Neural cell (in vitro differentiated cells): ENCODE measurements around the gene HTR7. TPM values are rescaled to one million over a fixed set of nuclear protein-coding genes. Genes with fewer than 3 reads are reported as not detected.
"Not testable (repeated sequence)": the region's sequence is repeated elsewhere in the genome, so short reads cannot be mapped to it uniquely, and the experiment has no call there.

Source experiments
- H2AFZ ChIP-seq: fragments of 200-600, 300-800 bp; sonication (generic), shearing (Covaris generic); 2 replicates; pipeline ENCODE4 v1.6.0; 2014; ENCODE audit warnings: low read depth, mild to moderate bottlenecking, antibody characterized with exemption, low read length, moderate library complexity
- H3F3A ChIP-seq: fragments of 200-600 bp; shearing (Covaris generic); 2 replicates; pipeline ENCODE4 v1.6.1; 2016; ENCODE audit warnings: mild to moderate bottlenecking, moderate library complexity, mixed read lengths, antibody characterized with exemption, low read length; ENCODE audit not compliant: insufficient read depth, poor library complexity, severe bottlenecking
- H3K27ac ChIP-seq: fragments of 200-600, 300-800 bp; sonication (generic), shearing (Covaris generic); 2 replicates; pipeline ENCODE4 v1.5.1; 2014; ENCODE audit warnings: mild to moderate bottlenecking, low read length, moderate library complexity
- H3K27me3 ChIP-seq: fragments of 300-800, 200-600 bp; sonication (generic), shearing (Covaris generic); 2 replicates; pipeline ENCODE4 v1.6.0; 2014; ENCODE audit warnings: mild to moderate bottlenecking, low read depth, low read length, moderate library complexity; ENCODE audit not compliant: insufficient read depth
- H3K36me3 ChIP-seq: fragments of 300-800, 200-600 bp; sonication (generic), shearing (Covaris generic); 2 replicates; pipeline ENCODE4 v1.5.1; 2014; ENCODE audit warnings: mild to moderate bottlenecking, antibody characterized with exemption, low read length, moderate library complexity; ENCODE audit not compliant: insufficient read depth
- H3K4me2 ChIP-seq: fragments of 300-800, 200-600 bp; sonication (generic), shearing (Covaris generic); 2 replicates; pipeline ENCODE4 v1.6.0; 2014; ENCODE audit warnings: mild to moderate bottlenecking, low read length
- H3K4me3 ChIP-seq: fragments of 300-800, 200-600 bp; sonication (generic), shearing (Covaris generic); 2 replicates; pipeline ENCODE4 v1.5.1; 2014; ENCODE audit warnings: mild to moderate bottlenecking, low read length, moderate library complexity
- H3K79me2 ChIP-seq: fragments of 200-600 bp; shearing (Covaris generic); replicated peaks from 2 replicates; pipeline ENCODE4 v1.6.0; 2014; ENCODE audit warnings: mild to moderate bottlenecking, low read length, moderate library complexity; ENCODE audit not compliant: insufficient read depth
- H3K9ac ChIP-seq: fragments of 300-800, 200-600 bp; sonication (generic), shearing (Covaris generic); 2 replicates; pipeline ENCODE4 v1.6.1; 2016; ENCODE audit warnings: mild to moderate bottlenecking, low read length, mixed read lengths
- H3K9me2 ChIP-seq: fragments of 200-600 bp; shearing (Covaris generic); 2 replicates; pipeline ENCODE4 v1.6.1; 2016; ENCODE audit warnings: mild to moderate bottlenecking, low read length, mixed read lengths; ENCODE audit not compliant: insufficient read depth
- H3K9me3 ChIP-seq: fragments of 200-600, 300-800 bp; sonication (generic), shearing (Covaris generic); 2 replicates; pipeline ENCODE4 v1.6.1; 2016; ENCODE audit warnings: mild to moderate bottlenecking, mixed run types, low read length, moderate library complexity, mixed read lengths
- H4K20me1 ChIP-seq: fragments of 200-600 bp; shearing (Covaris generic); 2 replicates; pipeline ENCODE4 v1.6.1; 2016; ENCODE audit warnings: mild to moderate bottlenecking, mixed run types; ENCODE audit not compliant: insufficient read depth
- EP300 ChIP-seq: fragments of 450-650 bp; conservative IDR thresholded peaks from 2 replicates; pipeline ENCODE4 v1.6.1; 2014; ENCODE audit warnings: antibody characterized with exemption, mild to moderate bottlenecking, moderate library complexity; ENCODE audit not compliant: poor library complexity, severe bottlenecking
- EZH2 ChIP-seq: fragments of 200-600, 300-800 bp; shearing (Covaris generic), sonication (generic); IDR thresholded peaks from 2 replicates; pipeline ENCODE4 v1.6.1; 2014; ENCODE audit warnings: antibody characterized with exemption, low read length, borderline replicate concordance, mild to moderate bottlenecking; ENCODE audit not compliant: insufficient read depth, poor library complexity, severe bottlenecking
- MXI1 ChIP-seq: fragments of 450-650 bp; conservative IDR thresholded peaks from 2 replicates; pipeline ENCODE4 v1.6.1; 2014; ENCODE audit warnings: antibody characterized with exemption, mild to moderate bottlenecking; ENCODE audit not compliant: poor library complexity, severe bottlenecking
- SMC3 ChIP-seq: fragments of 450-650 bp; conservative IDR thresholded peaks from 2 replicates; pipeline ENCODE4 v1.6.1; 2014; ENCODE audit warnings: antibody characterized with exemption, mild to moderate bottlenecking, moderate library complexity; ENCODE audit not compliant: poor library complexity
- TAF1 ChIP-seq: IDR thresholded peaks from 2 replicates; pipeline ENCODE4 v1.6.1; 2012; ENCODE audit warnings: low read depth
- polyA plus RNA-seq: library from polyadenylated mRNA; depleted of rRNA; stranded (reverse); fragments of >200 nt; gene quantifications from 2 replicates; pipeline ENCODE4 v1.2.3, GENCODE V29; 2014
- TF ChIP-seq, protein P1 (sequence below): fragments of 450-650 bp; IDR thresholded peaks from 2 replicates; pipeline ENCODE4 v1.5.1; 2014; ENCODE audit warnings: antibody characterized with exemption, mild to moderate bottlenecking, moderate library complexity; ENCODE audit not compliant: poor library complexity, severe bottlenecking
- TF ChIP-seq, protein P2 (sequence below): IDR thresholded peaks from 2 replicates; pipeline ENCODE4 v1.6.1; 2012; ENCODE audit warnings: borderline replicate concordance

HTR7 gene
- polyA plus RNA-seq, 1 donor from 2014 or later, result 0.95 TPM

DNA sequence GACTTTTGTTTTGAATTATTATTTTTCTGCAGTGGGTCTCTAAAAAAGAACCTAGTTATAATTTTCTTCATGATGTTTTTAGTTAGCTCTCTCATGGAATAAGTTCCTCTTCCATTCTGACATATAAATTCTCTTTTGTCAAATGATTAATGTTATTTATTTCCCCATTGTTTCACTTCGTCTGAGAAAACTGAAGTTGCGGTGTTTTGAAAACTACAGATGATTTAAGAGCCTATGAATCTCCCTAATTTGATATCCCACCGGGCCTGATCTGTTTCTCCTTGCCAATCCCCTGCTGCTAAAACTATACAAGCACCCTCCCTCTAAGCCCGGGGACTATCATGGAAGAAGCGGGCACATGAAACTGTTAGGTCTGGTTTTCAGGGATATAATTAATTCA, 41.4 kb downstream of the HTR7 start:
- Histone ChIP-seq H3K27ac (no peak overlapping the region), H4K20me1 (no peaks in the 10 kb centered on the region), H3K4me3 (no peak overlapping the region), H3F3A (no peaks in the 10 kb centered on the region), H3K27me3 (no peaks in the 10 kb centered on the region), H3K9ac (no peak overlapping the region), H3K9me2 (no peaks in the 10 kb centered on the region), H3K36me3 (no peaks in the 10 kb centered on the region), H3K4me2 (no peak overlapping the region), H3K9me3 (no peaks in the 10 kb centered on the region), H3K79me2 (no peaks in the 10 kb centered on the region), H2AFZ (no peak overlapping the region)
- TF ChIP-seq MXI1, result no peak

DNA sequence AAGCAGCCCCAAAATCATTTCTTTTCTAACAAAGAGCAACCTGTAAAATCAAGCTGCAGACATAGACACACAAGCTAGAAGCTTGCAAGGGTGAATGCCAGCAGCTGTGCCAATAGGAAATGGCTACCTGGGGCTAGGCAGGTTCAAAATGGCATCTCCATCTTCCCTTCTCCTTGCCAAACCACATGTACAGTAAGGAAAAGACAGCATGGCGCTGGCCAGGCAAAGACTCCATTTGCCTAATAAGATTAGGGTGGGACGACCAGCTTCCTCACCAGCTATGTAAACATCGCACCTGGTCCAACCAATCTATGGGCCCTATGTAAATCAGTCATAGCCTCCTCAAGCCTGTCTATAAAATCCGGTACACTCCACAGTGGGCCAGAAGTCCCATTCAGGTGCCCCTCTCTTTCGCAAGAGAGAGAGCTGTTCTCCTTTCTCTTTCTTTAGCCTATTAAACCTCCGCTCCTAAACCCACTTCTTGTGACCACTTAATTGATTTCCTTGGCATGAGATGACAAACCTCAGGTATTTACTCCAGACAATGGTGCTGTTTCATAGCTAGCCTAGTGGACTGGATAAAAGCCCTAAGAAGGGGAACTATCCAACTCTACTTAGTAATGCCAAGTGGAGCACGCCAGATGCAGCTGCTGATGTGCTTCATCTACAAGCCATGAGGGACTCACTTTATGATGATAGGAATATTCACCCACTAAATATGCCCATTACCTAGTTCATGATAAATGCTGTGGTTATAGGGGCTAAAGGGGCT, 44.1 kb downstream of the HTR7 start:
- Histone ChIP-seq H3K4me3 (no peak overlapping the region), H3K27ac (no peak overlapping the region), H3K79me2 (no peaks in the 10 kb centered on the region)

DNA sequence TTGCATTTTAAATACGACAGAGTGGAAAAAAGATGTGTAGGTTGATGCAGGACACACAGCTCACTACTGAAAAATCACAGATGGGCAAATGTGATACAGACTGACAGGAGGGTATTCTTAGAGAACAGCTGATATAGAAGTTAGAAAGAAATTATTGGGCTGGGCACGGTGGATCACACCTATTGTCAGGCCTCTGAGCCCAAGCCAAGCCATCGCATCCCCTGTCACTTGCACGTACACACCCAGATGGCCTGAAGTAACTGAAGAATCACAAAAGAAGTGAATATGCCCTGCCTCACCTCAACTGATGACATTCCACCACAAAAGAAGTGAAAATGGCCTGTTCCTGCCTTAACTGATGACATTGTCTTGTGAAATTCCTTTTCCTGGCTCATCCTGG, 50.7 kb downstream of the HTR7 start:
- H3K9me2 ChIP-seq, H3K36me3 ChIP-seq, H3K4me3 ChIP-seq, H3K9ac ChIP-seq, H3F3A ChIP-seq, H3K27me3 ChIP-seq, H4K20me1 ChIP-seq, H2AFZ ChIP-seq, H3K79me2 ChIP-seq, H3K27ac ChIP-seq, H3K9me3 ChIP-seq, H3K4me2 ChIP-seq: not testable (repeated sequence)

More for the DNA sequence above, 44.1 kb downstream of the HTR7 start:
- no peaks in the 10 kb centered on the region for H3K9me2 ChIP-seq
- no peaks in the 10 kb centered on the region for H3F3A ChIP-seq
- H3K36me3 ChIP-seq, result no peaks in the 10 kb centered on the region
- H2AFZ ChIP-seq, result no peak overlapping the region
- no peak overlapping the region for H3K9ac ChIP-seq
- no peaks in the 10 kb centered on the region for H4K20me1 ChIP-seq
- TF ChIP-seq EP300, result no peak
- no peak for TF ChIP-seq EZH2
- TF ChIP-seq, protein P1, sequence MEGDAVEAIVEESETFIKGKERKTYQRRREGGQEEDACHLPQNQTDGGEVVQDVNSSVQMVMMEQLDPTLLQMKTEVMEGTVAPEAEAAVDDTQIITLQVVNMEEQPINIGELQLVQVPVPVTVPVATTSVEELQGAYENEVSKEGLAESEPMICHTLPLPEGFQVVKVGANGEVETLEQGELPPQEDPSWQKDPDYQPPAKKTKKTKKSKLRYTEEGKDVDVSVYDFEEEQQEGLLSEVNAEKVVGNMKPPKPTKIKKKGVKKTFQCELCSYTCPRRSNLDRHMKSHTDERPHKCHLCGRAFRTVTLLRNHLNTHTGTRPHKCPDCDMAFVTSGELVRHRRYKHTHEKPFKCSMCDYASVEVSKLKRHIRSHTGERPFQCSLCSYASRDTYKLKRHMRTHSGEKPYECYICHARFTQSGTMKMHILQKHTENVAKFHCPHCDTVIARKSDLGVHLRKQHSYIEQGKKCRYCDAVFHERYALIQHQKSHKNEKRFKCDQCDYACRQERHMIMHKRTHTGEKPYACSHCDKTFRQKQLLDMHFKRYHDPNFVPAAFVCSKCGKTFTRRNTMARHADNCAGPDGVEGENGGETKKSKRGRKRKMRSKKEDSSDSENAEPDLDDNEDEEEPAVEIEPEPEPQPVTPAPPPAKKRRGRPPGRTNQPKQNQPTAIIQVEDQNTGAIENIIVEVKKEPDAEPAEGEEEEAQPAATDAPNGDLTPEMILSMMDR, result no peak
- no peak for TF ChIP-seq MXI1
- no peak for TF ChIP-seq SMC3
- no peak for TF ChIP-seq TAF1
- TF ChIP-seq, protein P2, sequence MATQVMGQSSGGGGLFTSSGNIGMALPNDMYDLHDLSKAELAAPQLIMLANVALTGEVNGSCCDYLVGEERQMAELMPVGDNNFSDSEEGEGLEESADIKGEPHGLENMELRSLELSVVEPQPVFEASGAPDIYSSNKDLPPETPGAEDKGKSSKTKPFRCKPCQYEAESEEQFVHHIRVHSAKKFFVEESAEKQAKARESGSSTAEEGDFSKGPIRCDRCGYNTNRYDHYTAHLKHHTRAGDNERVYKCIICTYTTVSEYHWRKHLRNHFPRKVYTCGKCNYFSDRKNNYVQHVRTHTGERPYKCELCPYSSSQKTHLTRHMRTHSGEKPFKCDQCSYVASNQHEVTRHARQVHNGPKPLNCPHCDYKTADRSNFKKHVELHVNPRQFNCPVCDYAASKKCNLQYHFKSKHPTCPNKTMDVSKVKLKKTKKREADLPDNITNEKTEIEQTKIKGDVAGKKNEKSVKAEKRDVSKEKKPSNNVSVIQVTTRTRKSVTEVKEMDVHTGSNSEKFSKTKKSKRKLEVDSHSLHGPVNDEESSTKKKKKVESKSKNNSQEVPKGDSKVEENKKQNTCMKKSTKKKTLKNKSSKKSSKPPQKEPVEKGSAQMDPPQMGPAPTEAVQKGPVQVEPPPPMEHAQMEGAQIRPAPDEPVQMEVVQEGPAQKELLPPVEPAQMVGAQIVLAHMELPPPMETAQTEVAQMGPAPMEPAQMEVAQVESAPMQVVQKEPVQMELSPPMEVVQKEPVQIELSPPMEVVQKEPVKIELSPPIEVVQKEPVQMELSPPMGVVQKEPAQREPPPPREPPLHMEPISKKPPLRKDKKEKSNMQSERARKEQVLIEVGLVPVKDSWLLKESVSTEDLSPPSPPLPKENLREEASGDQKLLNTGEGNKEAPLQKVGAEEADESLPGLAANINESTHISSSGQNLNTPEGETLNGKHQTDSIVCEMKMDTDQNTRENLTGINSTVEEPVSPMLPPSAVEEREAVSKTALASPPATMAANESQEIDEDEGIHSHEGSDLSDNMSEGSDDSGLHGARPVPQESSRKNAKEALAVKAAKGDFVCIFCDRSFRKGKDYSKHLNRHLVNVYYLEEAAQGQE, result no peak
- H3K4me2 ChIP-seq, result no peak overlapping the region
- H3K27me3 ChIP-seq, result no peaks in the 10 kb centered on the region
- no peaks in the 10 kb centered on the region for H3K9me3 ChIP-seq
